ENCODE measurements around the gene LIN7B.
A peak's percentile ranks its signal among the peaks of the same experiment; 100 is the strongest.
"Not testable (repeated sequence)": the region's sequence is repeated elsewhere in the genome, so short reads cannot be mapped to it uniquely, and the experiment has no call there.

LIN7B gene

DNA sequence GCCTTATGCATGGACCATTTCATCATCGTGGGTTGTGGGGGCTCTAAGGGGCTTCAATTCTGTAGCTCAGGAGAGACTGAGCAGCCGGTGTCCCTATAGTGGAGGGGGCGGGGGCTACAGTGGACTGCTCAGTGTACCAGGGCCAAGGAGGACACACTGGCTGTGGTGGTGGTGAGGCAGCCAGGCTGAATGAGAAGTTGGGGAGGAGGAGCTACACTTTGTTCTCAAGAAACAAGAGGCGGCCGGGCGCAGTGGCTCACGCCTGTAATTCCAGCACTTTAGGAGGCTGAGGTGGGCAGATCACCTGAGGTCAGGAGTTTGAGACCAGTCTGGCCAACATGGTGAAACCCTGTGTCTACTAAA lies 32.2 kb downstream of the LIN7B start:
- not testable (repeated sequence) for DNase-seq

GRCh38 chr19:49148044-49148682 lies 34.0 kb downstream of the LIN7B start:
- no peak for DNase-seq

DNA sequence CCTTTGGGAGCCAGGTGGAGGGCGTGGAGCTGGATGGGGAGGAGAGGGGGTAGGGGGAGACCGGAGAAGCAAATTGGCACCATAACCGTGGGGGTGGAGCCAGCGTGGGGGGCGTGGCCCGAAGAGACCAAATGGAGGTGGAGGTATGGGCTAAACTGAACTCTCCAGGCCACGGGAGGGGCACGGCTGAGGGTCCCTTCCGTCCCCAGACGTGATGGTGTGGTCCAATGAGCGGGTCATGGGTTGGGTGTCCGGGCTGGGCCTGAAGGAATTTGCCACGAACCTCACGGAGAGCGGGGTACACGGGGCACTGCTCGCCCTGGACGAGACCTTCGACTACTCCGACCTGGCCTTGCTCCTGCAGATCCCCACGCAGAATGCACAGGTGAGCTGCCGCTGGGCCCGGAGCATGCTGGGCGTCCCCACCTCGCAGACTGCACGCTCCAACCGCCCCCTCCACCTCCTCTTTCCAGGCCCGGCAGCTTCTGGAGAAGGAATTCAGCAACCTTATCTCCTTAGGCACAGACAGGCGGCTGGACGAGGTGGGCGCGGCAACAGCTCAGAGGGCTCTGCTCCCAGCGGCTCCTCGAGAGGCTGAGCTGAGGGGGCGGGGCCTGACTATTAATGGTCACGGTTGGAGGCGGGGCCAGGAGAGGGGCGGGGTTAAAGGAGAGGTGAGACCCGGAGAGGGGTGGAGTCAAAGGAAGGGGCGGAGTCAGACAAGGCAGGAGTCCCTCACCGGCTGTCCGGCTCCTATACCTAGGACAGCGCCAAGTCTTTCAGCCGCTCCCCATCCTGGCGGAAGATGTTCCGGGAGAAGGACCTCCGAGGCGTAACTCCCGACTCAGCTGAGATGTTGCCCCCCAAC lies 34.8 kb downstream of the LIN7B start:
- DNase-seq, result peak; percentile 90

DNA sequence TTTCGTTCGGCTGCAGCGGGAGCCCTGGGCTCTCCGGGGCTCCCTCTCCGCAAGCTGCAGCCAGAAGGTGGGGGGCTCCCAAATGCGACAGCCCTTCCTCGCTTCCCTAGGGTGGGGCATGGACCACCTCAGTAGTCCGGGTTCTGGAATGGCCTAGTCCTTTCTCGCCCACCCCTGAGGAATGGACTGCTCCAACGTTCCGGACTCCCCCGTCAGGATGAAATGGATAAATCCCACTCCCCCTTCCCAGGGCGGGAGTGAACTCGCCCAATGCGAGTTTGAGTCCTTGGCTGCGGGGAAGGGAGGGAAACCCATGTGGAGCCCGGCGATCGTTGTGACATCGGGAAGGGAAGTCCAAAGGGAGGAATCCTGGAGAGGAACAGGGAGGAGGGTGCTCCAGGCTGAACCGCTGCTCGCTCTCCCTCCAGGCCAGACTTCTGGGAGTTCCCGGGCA lies 35.5 kb downstream of the LIN7B start:
- DNase-seq, result peak; percentile 74

DNA sequence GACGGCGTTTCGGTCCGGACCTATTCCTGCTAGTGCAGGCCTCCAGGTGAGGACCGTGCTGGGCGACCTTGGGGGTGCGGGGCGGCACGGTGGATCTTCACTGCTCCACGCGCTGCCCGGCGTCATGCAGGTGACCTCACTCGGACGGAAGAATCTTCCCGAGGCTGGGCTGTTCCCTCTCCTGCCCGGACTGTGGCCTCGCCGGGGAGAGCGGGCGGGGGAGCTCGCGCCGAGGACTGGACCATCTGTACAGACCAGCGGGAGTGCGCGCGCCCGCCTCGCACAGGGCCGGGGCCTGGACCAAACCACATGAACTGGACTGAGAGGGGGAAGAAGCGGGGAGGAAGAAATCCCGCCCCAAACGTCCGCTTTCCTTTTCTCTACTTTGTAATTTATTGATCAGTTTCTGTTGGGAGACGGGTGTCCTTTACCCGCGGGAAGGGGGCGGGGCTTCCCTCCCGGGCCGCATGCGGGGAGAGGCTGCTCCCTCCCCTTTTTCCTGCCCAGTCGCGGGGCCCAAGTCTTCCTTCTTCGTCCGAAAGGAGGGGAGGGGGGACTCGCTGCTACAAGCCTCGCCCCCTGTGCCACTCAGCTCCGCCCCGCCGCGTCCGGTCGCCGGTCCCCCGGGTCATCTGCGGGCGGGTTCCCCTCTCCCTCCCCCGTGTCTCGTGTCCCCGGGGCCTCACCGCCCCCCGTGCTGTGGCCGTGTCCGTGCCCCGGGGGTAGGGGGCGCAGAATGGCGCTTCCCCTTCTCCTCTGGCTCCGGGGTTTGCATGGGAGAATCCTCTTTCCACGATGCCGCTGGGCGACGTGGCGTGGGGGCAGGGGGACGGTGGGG lies 36.2 kb downstream of the LIN7B start:
- DNase-seq, result peak; percentile 95

GRCh38 chr19:49150944-49151243 lies 36.7 kb downstream of the LIN7B start:
- DNase-seq, result no peak

DNA sequence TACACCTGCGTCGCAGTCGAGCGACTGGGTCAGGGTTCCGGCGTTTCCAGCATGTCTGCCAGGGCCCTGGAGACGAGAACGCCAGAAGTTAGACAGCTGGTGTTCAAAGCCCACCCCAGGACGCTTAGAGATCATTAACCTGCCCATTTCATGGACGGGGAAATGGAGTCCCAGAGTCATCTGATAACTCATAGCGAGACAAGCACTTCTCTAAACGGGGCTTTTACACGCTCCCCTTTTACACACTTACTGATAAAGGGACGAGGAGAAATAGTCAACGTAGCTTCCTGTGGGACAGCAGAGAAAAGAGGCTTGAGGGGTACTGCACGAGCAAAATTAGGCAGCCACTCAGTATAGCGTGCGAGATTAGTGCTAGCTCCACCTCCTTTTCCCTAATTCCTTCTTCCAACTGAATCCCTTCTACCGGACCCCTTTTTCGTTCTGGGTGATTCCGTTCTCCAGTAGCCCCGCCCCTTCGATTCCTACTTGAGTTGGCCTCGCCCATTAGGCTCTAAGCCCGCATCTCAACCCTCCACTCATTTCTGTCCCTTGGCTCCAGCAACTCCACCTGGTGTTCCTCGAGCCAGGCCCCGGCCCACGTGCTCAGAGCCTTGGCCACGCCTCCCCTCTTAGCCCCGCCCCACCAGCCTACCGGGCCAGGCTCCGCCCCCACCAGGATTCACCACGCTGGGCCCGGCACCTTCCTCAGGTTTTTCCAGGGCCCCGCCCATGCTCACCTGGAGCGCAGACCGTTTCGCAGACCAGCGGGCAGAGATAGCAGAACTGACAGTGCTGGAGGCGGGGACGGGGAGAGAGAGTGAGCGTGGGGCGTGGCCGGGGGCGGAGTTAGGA lies 37.3 kb downstream of the LIN7B start:
- DNase-seq, result peak; percentile 75

- no peak for DNase-seq
Measured at GRCh38 chr19:49152119-49152550, 38.0 kb downstream of the LIN7B start.

DNA sequence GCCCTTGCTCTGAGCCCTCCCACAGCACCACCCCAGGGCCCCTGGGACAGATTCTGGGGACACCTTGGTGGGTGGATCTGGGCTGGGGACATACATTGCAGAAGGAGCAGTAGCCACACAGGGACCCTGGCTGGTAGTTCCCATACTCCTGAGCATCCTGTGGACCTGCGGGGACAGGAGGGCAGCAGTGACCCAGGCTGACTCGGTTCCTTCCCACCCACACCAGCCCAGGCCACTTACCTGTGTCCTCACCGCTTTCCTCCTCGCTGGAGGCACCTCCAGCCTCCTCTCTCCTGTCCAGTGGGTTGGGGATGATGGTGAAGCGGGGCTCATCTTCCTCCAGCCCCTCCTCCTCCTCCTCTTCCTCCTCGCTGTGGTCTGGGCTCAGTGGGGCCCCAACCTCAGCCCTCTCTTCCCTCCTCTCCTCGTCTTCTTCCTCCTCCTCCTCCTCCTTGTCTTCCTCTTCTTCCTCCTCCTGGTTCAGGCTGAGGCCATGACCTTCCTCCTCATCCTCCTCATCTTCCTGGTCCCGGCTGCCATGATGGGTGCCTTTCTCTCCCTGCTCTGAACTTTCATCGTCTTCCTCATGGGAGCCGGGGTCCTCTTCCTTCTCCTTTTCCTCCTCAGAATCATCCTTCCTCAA lies 39.1 kb downstream of the LIN7B start:
- DNase-seq, result peak; percentile 20

- no peak for DNase-seq
Measured at GRCh38 chr19:49154279-49154678, 40.1 kb downstream of the LIN7B start.

DNA sequence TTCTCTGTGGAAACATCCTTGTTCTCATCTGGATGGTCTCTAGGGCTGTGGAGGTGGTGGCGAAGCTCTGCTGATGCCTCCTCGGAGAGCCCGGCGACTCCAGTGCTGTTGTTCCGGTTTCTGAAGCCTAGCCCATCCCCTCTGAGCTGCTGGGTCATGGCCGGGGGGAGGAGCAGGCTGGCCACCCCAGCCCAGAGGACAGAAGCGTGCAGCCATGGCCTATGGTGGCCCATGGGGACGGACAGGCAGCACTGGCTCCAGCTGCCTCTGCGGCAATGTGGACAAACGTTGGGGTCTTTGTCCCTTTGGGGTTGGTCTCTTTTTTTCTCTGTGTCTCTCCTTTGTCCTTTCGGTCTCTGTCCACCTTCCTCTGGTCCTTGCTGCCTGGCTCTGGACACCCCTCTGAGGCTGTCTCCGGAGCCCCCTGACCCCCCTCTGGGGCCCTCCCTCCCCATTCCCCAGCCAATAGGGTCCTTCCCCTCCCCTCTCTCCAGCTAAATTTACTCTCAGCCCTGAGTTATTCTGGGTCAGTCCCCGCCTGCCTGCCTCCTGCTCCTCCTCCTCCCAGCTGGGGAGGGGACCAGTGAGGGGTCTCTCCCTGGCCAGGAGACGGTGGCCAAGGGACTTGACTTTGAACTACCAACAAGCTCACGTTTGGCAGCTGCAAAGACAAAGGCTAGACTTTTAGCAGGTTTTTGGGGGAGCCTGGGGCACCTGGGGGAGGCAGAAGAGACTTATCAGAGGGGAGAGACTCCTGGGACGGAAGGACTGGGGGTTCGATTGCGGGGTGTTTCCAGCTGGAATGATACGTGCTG lies 41.0 kb downstream of the LIN7B start, which contains the start of gene HRC:
Gene HRC, minus strand, starts transcription at position 392 of the 815 bp plus-strand sequence. Its CDS starts 159 bp downstream, at position 233.
- DNase-seq, result peak; percentile 24

- no peak for DNase-seq
Measured at GRCh38 chr19:49155820-49156346, 41.7 kb downstream of the LIN7B start.

- peak; percentile 72 for DNase-seq
Measured at GRCh38 chr19:49157445-49158224, 43.5 kb downstream of the LIN7B start, which contains the start of gene TRPM4. Gene TRPM4, plus strand, starts transcription at chr19:49157792. Its CDS starts 75 bp downstream, at chr19:49157867.

- DNase-seq, result no peak
Measured at GRCh38 chr19:49160450-49161189, 46.5 kb downstream of the LIN7B start.

DNA sequence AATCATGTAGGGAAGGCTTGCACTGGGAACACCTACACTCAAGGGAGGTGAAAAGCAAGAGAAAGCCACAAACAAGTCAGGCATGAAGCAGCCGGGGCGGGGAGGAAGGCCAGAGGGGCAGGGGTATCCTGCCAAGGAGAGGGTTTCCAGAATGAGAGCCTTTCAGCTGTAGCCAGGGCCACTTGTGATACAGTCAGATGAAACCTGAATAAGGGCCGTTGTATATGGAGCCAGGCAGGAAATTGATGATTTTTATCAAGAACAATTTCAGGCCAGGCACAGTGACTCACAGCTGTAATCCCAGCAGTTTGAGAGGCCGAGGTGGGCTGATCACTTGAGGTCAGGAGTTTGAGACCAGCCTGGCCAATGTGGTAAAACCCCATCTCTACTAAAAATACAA lies 47.8 kb downstream of the LIN7B start:
- no peak for DNase-seq

DNA sequence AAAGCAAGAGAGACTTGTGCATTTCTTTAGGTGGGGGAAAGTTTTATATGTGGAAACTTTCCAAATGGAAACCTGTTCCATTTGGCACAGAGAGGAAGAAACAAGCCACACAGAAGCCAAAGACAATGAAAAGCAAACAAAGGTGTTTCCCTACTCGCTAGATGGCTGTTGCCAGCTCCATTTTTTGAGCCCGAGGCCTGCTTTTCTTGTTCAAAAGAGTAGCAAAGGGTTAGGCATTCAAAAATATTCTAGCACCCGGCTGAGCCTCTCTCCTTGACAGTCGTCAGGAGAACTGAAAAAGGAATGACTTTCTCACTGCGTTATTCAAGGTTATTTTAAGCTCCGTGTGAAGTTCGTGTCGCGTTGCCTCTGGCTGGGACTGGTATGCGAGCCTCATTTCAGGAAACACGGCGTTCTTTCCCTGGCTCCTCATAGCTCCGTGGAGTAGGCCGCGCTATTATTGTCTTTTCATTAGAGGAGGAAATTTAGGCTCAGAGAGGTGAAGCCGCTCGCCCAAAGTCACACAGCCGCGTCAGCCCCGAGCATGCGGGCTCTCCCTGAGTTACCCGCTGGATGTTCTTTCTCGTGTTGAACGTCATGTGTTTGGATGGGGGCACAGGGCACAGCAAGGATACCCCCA lies 51.1 kb downstream of the LIN7B start:
- DNase-seq, result no peak

DNA sequence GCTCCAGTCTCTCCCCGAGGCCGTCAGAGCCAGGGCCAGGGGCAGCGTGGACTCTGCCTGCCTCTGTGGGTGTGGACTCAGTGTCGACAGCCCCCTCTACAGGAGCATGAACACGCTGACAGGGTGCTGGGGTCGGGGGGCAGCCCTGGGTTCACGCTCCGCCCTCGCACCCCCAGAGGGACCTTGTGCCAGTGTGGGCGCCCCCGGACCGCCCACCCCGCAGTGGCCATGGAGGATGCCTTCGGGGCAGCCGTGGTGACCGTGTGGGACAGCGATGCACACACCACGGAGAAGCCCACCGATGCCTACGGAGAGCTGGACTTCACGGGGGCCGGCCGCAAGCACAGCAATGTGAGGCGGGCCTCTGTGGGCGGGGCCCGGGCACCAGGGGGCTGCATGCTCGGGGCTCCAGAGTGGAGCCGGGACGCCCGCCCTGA lies 51.7 kb downstream of the LIN7B start:
- no peak for DNase-seq

- no peak for DNase-seq
Measured at GRCh38 chr19:49167857-49168409, 53.8 kb downstream of the LIN7B start.

All from MV-4-11 (cell line).